Measurements from ENCODE around the gene KHDC1.
"Not testable (repeated sequence)": the region's sequence is repeated elsewhere in the genome, so short reads cannot be mapped to it uniquely, and the experiment has no call there.

Gene KHDC1

DNA sequence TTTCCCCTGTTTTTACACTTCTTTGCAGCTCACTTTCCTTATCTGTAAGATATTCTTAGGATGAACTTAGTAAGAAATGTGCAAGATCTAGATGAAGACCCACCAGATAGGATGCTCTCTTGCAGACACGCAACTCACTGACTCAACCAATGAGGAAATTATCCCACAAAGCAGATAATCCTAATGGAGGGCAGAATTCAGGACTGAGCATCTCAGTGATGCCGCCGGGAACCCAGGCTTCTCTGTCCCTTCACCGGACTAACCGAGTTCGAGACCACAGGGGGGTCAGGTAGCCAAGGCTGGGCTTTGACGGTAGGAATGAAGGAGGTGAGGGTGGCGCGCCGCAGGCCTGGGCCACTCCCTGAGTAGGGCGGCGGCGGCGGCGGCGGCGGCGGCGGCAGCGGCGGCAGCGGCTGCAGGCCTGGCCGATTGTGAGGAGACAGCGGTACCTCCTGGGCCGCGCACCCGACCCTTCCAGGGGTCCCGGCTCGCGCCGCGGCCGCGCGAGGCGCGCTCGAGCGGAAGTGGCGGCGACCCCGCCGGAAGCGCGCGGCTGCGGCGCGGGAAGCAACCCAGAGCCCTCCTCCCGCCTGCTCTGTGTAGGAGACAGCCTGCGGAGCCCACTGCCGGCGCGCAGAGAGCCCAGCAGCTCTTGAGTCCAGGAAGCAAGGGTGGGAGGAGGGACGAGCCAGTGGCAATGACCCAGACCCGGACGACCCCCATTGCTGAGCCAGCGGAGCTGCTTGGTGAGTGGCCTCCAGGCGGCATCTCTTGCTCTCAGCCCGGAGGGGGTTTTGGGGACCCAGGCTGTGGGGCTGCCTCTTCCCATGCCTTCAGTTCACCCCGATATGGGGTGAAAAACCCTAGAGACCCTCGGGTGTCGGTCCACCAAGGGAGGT is at the start of gene KHDC1:
Gene KHDC1, minus strand, starts transcription at position 526 of the 899 bp plus-strand sequence. CDS start 20,679 bp downstream, outside the sequence.
- no peaks in the 10 kb centered on the region for H4K20me1 ChIP-seq
- peak within 1 kb of the TSS; percentile 74 for H3K4me3 ChIP-seq
- H3K36me3 ChIP-seq: peaks cover 15% of the 10 kb centered on the region; the same call in 1 of the 2 replicates
- H3K9me3 ChIP-seq: no peaks in the 10 kb centered on the region
- peak within 1 kb of the TSS; percentile 86 for H3K4me2 ChIP-seq
- TF ChIP-seq Cebpa-rat (IDR thresholded peaks at IDR 0.05): no peak
- H3K4me1 ChIP-seq: peaks cover 43% of the 10 kb centered on the region
- H3K27ac ChIP-seq: peak within 1 kb of the TSS; percentile 84
- H3K9ac ChIP-seq: peak within 1 kb of the TSS; percentile 79
- H3K27me3 ChIP-seq: no peaks in the 10 kb centered on the region

DNA sequence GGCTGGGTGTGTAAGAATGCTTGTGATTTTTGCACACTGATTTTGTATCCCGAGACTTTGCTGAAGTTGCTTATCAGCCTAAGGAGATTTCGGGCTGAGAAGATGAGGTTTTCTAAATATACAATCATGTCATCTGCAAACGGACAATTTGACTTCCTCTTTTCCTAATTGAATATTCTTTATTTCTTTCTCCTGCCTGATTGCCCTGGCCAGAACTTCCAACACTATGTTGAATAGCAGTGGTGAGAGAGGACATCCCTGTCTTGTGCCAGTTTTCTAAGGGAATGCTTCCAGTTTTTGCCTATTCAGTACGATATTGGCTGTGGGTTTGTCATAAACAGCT is 47.5 kb upstream of the KHDC1 start:
- peaks cover 41% of the 10 kb centered on the region for H3K4me1 ChIP-seq
- peak overlapping the region; percentile 94 for H3K4me2 ChIP-seq
- H3K9me3 ChIP-seq: peaks cover 13% of the 10 kb centered on the region
- not testable (repeated sequence) for H3K27me3 ChIP-seq, H4K20me1 ChIP-seq, H3K36me3 ChIP-seq
- H3K9ac ChIP-seq: peak overlapping the region; percentile 86
- H3K27ac ChIP-seq: peak overlapping the region; percentile 83
- H3K4me3 ChIP-seq: peak overlapping the region; percentile 80

DNA sequence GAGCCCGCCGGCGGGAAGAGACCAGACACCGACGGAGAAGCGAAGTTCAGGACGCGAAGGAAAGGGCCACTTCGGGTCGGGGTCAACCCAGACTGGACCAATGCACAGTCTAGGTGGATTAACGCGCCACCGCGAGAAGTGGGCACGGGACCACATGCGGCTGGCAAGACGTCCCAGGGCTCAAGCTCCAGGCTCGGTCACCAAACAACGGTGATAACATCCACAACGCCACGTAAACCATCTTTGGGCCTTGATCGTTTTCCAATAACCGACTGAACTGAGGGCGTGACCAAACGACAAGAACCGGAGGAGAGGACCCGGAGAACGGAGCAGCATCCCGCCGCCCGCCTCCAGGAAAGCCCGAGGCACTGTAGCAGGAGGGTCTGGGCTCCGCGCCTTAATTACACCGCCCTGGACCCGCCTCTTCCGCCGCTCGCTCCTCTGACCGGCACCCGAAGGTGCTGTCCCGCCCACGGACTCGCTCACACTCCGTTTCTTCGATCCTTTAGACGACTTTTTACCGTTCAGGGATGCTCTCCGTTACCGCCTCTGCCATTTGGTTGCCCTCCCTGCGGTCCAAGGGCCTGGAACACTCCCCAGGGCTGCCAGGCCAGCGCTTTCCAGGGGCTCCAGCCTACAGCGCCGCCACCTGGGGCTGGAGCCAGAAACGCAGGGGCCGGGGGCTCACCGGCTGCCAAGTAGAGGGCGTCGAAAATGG is 46.9 kb upstream of the KHDC1 start:
- Histone ChIP-seq H3K27me3 (no peaks in the 10 kb centered on the region), H3K9ac (peak overlapping the region; percentile 86), H3K4me3 (peak overlapping the region; percentile 80), H3K36me3 (no peaks in the 10 kb centered on the region), H4K20me1 (no peaks in the 10 kb centered on the region), H3K9me3 (peaks cover 8% of the 10 kb centered on the region), H3K27ac (peak overlapping the region; percentile 83), H3K4me2 (peak overlapping the region; percentile 94), H3K4me1 (peaks cover 46% of the 10 kb centered on the region)
- TF ChIP-seq Cebpa-rat (IDR thresholded peaks at IDR 0.05): no peak

- Histone ChIP-seq H3K4me1 (peaks cover 50% of the 10 kb centered on the region), H3K27me3 (no peaks in the 10 kb centered on the region), H3K9me3 (peaks cover 4% of the 10 kb centered on the region), H4K20me1 (no peaks in the 10 kb centered on the region), H3K4me2 (peak overlapping the region; percentile 94), H3K4me3 (peak overlapping the region; percentile 80), H3K9ac (peak overlapping the region; percentile 86), H3K36me3 (no peaks in the 10 kb centered on the region), H3K27ac (peak overlapping the region; percentile 83)
- TF ChIP-seq Cebpa-rat (IDR thresholded peaks at IDR 0.05): no peak
Observed at GRCh38 chr6:73309535-73309784, 46.5 kb upstream of the KHDC1 start.

DNA sequence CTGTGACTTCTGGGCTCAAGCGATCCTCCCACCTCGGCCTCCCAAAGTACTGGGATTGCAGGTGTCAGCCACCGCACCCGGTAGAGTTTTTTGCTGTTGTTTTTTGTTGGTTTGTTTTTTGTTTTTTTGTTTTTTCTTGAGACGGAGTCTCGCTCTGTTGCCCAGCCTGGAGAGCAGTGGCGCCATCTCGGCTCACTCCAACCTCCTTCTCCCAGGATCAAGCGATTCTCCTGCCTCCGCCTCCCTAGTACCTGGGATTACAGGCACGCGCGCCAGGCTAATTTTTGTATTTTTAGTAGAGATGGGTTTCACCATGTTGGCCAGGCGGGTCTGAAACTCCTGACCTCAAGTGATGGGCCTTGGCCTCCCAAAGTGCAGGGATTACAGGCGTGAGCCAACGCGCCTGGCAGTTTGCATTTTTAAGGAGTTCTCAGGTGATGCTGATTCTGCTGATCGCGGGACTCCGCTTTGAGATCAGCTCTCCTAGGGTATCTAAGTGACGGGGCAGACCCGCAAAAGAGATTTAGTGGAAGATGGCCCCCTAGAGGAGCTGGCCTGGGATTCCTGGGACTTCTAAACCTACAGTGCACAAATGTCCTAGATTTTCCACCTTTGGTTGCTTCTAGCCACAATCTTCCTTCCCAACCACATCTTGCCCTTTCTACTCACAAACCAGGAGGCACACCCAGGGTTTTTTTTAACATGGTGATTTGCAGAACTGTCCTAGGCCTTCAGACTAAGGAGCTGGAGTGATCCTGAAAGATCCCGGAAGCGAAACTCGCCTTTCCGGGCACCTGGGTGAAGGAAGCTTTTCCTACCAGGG is 45.9 kb upstream of the KHDC1 start:
- Histone ChIP-seq H3K36me3 (no peaks in the 10 kb centered on the region), H3K27ac (peak overlapping the region; percentile 83), H4K20me1 (no peaks in the 10 kb centered on the region), H3K4me1 (peaks cover 56% of the 10 kb centered on the region), H3K9ac (peak overlapping the region; percentile 86), H3K27me3 (no peaks in the 10 kb centered on the region), H3K9me3 (no peaks in the 10 kb centered on the region), H3K4me3 (peak overlapping the region; percentile 80), H3K4me2 (peak overlapping the region; percentile 94)
- TF ChIP-seq Cebpa-rat (IDR thresholded peaks at IDR 0.05): no peak

- H3K27ac ChIP-seq, H3K27me3 ChIP-seq, H3K9ac ChIP-seq, H4K20me1 ChIP-seq, H3K4me3 ChIP-seq: not testable (repeated sequence)
- H3K36me3 ChIP-seq: peaks cover 45% of the 10 kb centered on the region
- peaks cover 49% of the 10 kb centered on the region for H3K4me1 ChIP-seq
- H3K9me3 ChIP-seq: peaks cover 29% of the 10 kb centered on the region
- peak overlapping the region; percentile 33 for H3K4me2 ChIP-seq
Observed at GRCh38 chr6:73303773-73304172, 40.8 kb upstream of the KHDC1 start.

- peaks cover 60% of the 10 kb centered on the region for H3K36me3 ChIP-seq
Observed at GRCh38 chr6:73302339-73302738, 39.3 kb upstream of the KHDC1 start.

DNA sequence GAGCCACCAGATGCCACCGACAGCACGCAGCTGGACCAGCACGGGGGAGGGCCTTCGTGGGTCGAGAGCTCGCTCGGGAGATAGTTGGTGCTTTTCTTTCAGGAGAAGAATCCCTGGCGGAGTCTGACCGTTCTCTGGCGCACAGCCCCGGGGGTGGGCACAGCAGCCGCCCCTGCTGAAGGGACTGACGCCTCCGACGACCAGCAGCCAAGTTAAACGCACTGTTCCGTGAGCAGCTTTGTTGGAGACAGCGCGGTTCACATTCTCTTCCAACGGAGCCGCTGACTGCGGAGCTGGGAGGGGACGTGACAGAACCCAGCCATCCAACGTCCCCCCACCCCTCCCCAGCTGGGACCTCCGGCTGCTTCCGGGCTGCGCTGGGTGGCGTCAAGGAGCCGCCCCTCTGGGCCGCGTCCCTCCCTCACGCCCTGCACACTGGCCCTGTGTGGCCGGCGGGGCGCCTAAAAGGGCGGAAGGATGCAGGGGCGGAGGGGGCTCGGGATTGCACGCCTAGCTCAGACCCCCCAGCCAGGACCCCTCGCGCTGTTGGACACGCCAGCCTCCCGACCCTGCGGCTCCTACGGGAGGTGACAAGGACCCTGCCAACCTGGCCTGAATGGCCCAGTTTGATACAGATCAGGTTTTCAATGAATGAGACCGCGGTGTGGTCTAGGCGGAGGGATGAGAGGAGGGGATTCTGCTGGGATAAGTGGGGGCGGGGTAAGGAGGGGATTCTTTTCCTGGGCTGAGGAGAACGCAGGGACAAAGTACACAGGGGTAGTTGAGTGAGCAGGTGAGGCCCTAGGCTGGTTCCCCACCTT is 36.4 kb upstream of the KHDC1 start:
- H3K4me1 ChIP-seq: peaks cover 8% of the 10 kb centered on the region

More at GRCh38 chr6:73302339-73302738, 39.3 kb upstream of the KHDC1 start:
- H3K9me3 ChIP-seq: peaks cover 31% of the 10 kb centered on the region
- H3K9ac ChIP-seq: no peak overlapping the region
- H3K4me3 ChIP-seq: no peak overlapping the region
- no peak overlapping the region for H3K4me2 ChIP-seq
- H3K4me1 ChIP-seq: peaks cover 35% of the 10 kb centered on the region
- H3K27me3 ChIP-seq: no peaks in the 10 kb centered on the region
- no peak for TF ChIP-seq Cebpa-rat (IDR thresholded peaks at IDR 0.05)
- H3K27ac ChIP-seq: no peak overlapping the region
- no peaks in the 10 kb centered on the region for H4K20me1 ChIP-seq

DNA sequence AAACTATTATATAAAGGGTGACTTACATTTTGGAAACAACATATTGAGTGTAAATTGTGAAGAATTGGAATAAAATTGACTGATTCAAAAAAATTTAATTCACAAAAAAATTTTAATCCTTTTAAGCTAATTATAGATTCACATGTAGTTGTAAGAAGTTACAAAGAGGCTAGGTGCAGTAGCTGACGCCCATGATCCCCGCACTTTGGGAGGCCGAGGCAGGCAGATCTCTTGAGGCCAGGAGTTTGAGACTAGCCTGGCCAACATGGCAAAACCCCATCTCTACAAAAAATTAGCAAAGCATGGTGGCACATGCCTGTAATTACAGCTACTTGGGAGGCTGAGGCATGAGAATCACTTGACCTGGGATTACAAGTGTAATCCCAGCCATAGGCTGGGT is 30.3 kb upstream of the KHDC1 start:
- no peak for TF ChIP-seq Cebpa-rat (IDR thresholded peaks at IDR 0.05)

More for the DNA sequence above, 36.4 kb upstream of the KHDC1 start:
- Histone ChIP-seq H4K20me1 (no peaks in the 10 kb centered on the region), H3K36me3 (peaks cover 70% of the 10 kb centered on the region), H3K4me3 (no peak overlapping the region), H3K27me3 (no peaks in the 10 kb centered on the region), H3K9me3 (peaks cover 31% of the 10 kb centered on the region), H3K27ac (no peak overlapping the region), H3K4me2 (no peak overlapping the region), H3K9ac (no peak overlapping the region)
- no peak for TF ChIP-seq Cebpa-rat (IDR thresholded peaks at IDR 0.05)

More for the DNA sequence above, 30.3 kb upstream of the KHDC1 start:
- Histone ChIP-seq H3K9me3 (no peaks in the 10 kb centered on the region), H3K4me1 (no peaks in the 10 kb centered on the region), H3K4me2 (no peak overlapping the region), H3K27ac (no peak overlapping the region), H3K36me3 (peaks cover 61% of the 10 kb centered on the region), H3K9ac (no peak overlapping the region), H4K20me1 (no peaks in the 10 kb centered on the region), H3K4me3 (no peak overlapping the region), H3K27me3 (no peaks in the 10 kb centered on the region)
